Loucy (cell line): ENCODE data around the gene PIN1.

Experiments used
- H2AFZ ChIP-seq: fragments of 200-600 bp; sonication (generic); 2 replicates; pipeline ENCODE4 v1.6.0; 2016; ENCODE audit warnings: antibody characterized with exemption, mild to moderate bottlenecking, low read length, moderate library complexity
- H3F3A ChIP-seq: fragments of 200-600 bp; 2 replicates; pipeline ENCODE4 v1.6.0; 2016; ENCODE audit warnings: antibody characterized with exemption, low read depth, mild to moderate bottlenecking
- H3K27me3 ChIP-seq: fragments of 200-600 bp; sonication (generic); 2 replicates; pipeline ENCODE4 v1.6.1; 2014; ENCODE audit warnings: low read length, mild to moderate bottlenecking; ENCODE audit not compliant: insufficient read depth, poor library complexity, severe bottlenecking
- H3K36me3 ChIP-seq: fragments of 200-600 bp; sonication (generic); 2 replicates; pipeline ENCODE4 v1.6.1; 2016; ENCODE audit warnings: low read length; ENCODE audit not compliant: insufficient read depth
- H3K4me1 ChIP-seq: fragments of 200-600 bp; sonication (generic); 2 replicates; pipeline ENCODE4 v1.5.1; 2014; ENCODE audit warnings: low read length, mild to moderate bottlenecking; ENCODE audit not compliant: insufficient read depth, poor library complexity, severe bottlenecking
- H3K4me2 ChIP-seq: fragments of 200-600 bp; sonication (generic); 2 replicates; pipeline ENCODE4 v1.6.0; 2014; ENCODE audit warnings: antibody characterized with exemption, low read length, low read depth, mild to moderate bottlenecking; ENCODE audit not compliant: poor library complexity, severe bottlenecking
- H3K4me3 ChIP-seq: fragments of 200-600 bp; sonication (generic); 2 replicates; pipeline ENCODE4 v1.5.1; 2014; ENCODE audit warnings: low read length, mild to moderate bottlenecking, mixed read lengths; ENCODE audit not compliant: poor library complexity, severe bottlenecking
- H3K79me2 ChIP-seq: fragments of 200-600 bp; sonication (generic); 2 replicates; pipeline ENCODE4 v1.6.1; 2014; ENCODE audit warnings: low read length; ENCODE audit not compliant: insufficient read depth
- H3K9ac ChIP-seq: fragments of 200-600 bp; sonication (generic); 2 replicates; pipeline ENCODE4 v1.6.0; 2014; ENCODE audit warnings: mild to moderate bottlenecking, low read depth, low read length, moderate library complexity; ENCODE audit not compliant: poor library complexity, severe bottlenecking
- H3K9me2 ChIP-seq: fragments of 200-600 bp; sonication (generic); replicated peaks from 2 replicates; pipeline ENCODE4 v1.6.1; 2016; ENCODE audit warnings: low read depth, low read length, mixed read lengths
- H3K9me3 ChIP-seq: fragments of 200-600 bp; sonication (generic); 2 replicates; pipeline ENCODE4 v1.6.1; 2014; ENCODE audit warnings: mild to moderate bottlenecking, antibody characterized with exemption, low read length, low read depth; ENCODE audit not compliant: insufficient read depth
- H4K20me1 ChIP-seq: fragments of 200-600 bp; sonication (generic); 2 replicates; pipeline ENCODE4 v1.6.0; 2014; ENCODE audit warnings: antibody characterized with exemption, low read length, mild to moderate bottlenecking; ENCODE audit not compliant: insufficient read depth, poor library complexity, severe bottlenecking
- EZH2phosphoT487 ChIP-seq: fragments of 200-600 bp; IDR thresholded peaks from 2 replicates; pipeline ENCODE4 v1.6.1; 2018; ENCODE audit warnings: antibody characterized with exemption, mild to moderate bottlenecking, moderate library complexity, borderline replicate concordance
- TF ChIP-seq, protein P1 (sequence below): fragments of 200-600 bp; sonication (generic); conservative IDR thresholded peaks from 2 replicates; pipeline ENCODE4 v1.5.1; 2014; ENCODE audit warnings: mild to moderate bottlenecking, antibody characterized with exemption, low read length

Gene PIN1

DNA sequence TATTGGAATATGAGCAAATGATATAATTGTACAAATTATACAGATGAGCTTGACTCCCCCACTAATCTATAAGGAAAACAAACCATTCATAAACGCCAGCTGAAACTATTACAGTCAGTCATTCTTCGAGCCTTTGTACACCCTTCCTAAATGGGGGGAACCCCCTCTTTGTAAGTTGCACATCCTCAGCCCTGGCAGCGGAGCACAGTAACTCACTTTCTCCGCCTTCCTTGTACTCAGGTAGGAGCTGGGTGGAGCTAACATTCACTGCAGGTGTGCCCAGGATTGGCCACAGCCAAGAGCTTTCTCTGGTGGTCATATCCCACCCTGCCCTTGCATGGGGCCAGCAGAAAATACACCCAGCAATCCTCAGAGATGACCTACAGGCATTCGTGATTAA lies 28.6 kb downstream of the PIN1 start:
- Histone ChIP-seq H3K79me2 (no peaks in the 10 kb centered on the region), H3K9me3 (no peaks in the 10 kb centered on the region), H3K36me3 (no peaks in the 10 kb centered on the region), H3K9ac (no peak overlapping the region), H3K9me2 (no peaks in the 10 kb centered on the region), H4K20me1 (no peaks in the 10 kb centered on the region), H2AFZ (no peak overlapping the region), H3K4me1 (peaks cover 6% of the 10 kb centered on the region), H3K4me3 (no peak overlapping the region), H3K27me3 (no peaks in the 10 kb centered on the region), H3K4me2 (no peak overlapping the region), H3F3A (no peaks in the 10 kb centered on the region)
- TF ChIP-seq EZH2phosphoT487 = no peak
- TF ChIP-seq, protein P1, sequence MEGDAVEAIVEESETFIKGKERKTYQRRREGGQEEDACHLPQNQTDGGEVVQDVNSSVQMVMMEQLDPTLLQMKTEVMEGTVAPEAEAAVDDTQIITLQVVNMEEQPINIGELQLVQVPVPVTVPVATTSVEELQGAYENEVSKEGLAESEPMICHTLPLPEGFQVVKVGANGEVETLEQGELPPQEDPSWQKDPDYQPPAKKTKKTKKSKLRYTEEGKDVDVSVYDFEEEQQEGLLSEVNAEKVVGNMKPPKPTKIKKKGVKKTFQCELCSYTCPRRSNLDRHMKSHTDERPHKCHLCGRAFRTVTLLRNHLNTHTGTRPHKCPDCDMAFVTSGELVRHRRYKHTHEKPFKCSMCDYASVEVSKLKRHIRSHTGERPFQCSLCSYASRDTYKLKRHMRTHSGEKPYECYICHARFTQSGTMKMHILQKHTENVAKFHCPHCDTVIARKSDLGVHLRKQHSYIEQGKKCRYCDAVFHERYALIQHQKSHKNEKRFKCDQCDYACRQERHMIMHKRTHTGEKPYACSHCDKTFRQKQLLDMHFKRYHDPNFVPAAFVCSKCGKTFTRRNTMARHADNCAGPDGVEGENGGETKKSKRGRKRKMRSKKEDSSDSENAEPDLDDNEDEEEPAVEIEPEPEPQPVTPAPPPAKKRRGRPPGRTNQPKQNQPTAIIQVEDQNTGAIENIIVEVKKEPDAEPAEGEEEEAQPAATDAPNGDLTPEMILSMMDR = no peak

DNA sequence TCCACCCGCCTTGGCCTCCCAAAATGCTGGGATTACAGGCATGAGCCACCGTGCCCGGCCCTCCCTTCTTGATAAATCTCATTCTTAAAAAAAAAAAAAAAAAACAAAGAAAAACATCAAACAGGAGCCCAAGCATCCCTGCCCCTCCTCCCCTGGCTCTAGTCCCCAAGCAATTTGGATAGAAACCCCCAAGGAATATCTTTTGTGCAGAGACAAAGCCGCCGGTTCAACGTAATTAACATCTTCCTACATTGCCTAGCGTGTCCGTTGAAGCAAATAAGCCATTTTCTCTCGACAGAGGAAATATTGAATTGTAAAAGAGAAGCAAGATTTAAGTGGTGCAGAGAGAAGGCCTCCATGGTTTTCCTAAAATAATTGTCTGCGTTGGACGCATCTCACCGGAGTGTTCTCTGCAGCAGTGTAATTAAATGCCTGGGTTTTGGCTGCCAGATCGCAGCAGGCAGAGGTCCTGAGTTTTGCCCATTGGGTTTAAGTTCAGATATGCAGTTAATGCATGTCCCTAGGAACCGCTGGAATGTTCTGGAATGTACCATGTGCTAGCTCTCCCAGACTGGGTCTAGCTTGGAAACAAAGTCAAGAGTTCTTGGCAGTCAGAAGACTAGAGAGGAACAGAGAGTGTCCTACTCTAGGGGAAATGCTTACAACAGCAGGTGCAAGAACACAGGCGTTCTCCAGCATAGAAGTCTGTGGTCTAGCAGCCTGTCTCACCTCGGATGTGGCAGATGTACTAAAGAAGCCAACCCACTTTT lies 30.8 kb downstream of the PIN1 start:
- peaks cover 4% of the 10 kb centered on the region for H3K4me1 ChIP-seq
- no peaks in the 10 kb centered on the region for H3F3A ChIP-seq
- H3K4me2 ChIP-seq = no peak overlapping the region
- no peaks in the 10 kb centered on the region for H3K36me3 ChIP-seq
- no peaks in the 10 kb centered on the region for H3K79me2 ChIP-seq
- H3K4me3 ChIP-seq = no peak overlapping the region
- H3K27me3 ChIP-seq = no peaks in the 10 kb centered on the region
- no peaks in the 10 kb centered on the region for H3K9me3 ChIP-seq
- TF ChIP-seq EZH2phosphoT487 = no peak
- TF ChIP-seq, protein P1 = no peak
- H3K9me2 ChIP-seq = no peaks in the 10 kb centered on the region
- no peak overlapping the region for H3K9ac ChIP-seq
- no peaks in the 10 kb centered on the region for H4K20me1 ChIP-seq
- H2AFZ ChIP-seq = no peak overlapping the region

DNA sequence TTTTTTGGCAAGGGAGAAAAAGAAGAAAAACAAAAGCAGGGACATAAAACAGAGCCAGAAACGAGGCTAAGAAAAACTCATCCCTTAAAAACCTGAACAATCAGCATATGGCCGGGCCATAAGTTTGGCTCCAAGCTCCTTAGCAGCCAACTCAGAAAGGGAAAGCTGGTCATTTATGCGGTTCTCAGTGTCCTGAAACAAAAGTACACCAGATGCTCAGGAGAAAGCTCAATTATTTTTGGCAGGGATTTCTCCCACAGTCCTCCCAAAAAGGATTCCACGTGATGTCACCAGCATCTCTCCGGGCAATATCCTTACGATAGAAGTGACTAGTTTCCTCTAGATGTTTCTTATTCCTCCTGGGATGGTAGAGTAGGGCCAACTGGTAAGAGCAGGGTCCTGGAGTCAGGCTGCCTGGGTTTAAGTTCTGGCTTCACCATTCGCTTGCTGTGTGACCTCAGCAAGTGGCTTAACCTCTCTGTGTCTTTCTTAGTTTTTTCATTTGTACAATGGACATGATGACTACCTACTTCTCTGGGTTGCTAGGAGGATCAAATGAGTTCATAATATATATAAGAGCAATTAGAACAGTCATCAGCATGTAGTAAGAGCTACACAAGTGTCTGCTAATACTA lies 34.0 kb downstream of the PIN1 start:
- Histone ChIP-seq H3K4me1 (peaks cover 4% of the 10 kb centered on the region), H4K20me1 (no peaks in the 10 kb centered on the region)

More for the DNA sequence above, 34.0 kb downstream of the PIN1 start:
- Histone ChIP-seq H2AFZ (no peak overlapping the region), H3K9ac (no peak overlapping the region), H3K79me2 (no peaks in the 10 kb centered on the region), H3K4me3 (no peak overlapping the region), H3K4me2 (no peak overlapping the region), H3F3A (no peaks in the 10 kb centered on the region), H3K27me3 (no peaks in the 10 kb centered on the region), H3K9me3 (no peaks in the 10 kb centered on the region), H3K36me3 (no peaks in the 10 kb centered on the region), H3K9me2 (no peaks in the 10 kb centered on the region)
- TF ChIP-seq EZH2phosphoT487 = no peak
- TF ChIP-seq, protein P1 = no peak
